Measurements from ENCODE around the gene RRAGC.

DNA sequence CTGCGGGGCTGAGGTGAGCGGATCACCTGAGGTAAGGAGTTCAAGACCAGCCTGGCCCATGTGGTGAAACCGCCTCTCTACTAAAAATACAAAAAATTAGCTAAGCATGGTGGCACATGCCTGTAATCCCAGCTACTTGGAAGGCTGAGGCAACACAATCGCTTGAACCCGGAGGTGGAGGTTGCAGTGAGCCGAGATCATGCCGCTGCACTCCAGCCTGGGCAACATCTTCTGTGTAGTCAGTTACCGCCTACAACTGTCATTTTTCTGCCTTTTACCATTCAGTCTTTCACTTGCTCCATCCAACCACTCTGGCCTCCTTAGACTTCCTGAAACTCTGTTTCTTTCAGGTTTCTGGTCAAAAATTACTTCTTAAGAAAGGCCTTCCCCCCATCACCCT, 11.4 kb upstream of the RRAGC start:
- TF ChIP-seq POLR2AphosphoS5 (IDR thresholded peaks at IDR 0.05; ENCODE audit: low read depth) (no peak), CTCF (IDR thresholded peaks at IDR 0.05; ENCODE audit: insufficient read depth, low read length) (no peak), GABPA (IDR thresholded peaks at IDR 0.05; ENCODE audit: low read depth) (no peak)
